Keratinocyte (primary cell): ENCODE measurements around the gene SNX11. TPM values are rescaled to one million over a fixed set of nuclear protein-coding genes. Genes with fewer than 3 reads are reported as not detected.

Source experiments
- DNase-seq: peaks from one replicate; pipeline ENCODE4 v3.0.0-alpha.2; 2011; ENCODE audit warnings: low read depth, missing footprints, low spot score
- FAIRE-seq: peaks from 2 replicates; lab custom pipeline; 2011; peaks lifted over from hg19 to GRCh38; lab: Jason Lieb, UNC
- H2AFZ ChIP-seq: 2 replicates; pipeline ENCODE4 v1.6.0; 2012; ENCODE audit warnings: low read length, control low read depth, inconsistent platforms; ENCODE audit not compliant: control insufficient read depth
- H3K27ac ChIP-seq: 2 replicates; pipeline ENCODE4 v1.5.1; 2011; ENCODE audit warnings: low read length; ENCODE audit not compliant: control insufficient read depth, insufficient read depth
- H3K27me3 ChIP-seq: 3 replicates; pipeline ENCODE4 v1.6.0; 2011; ENCODE audit warnings: low read length; ENCODE audit not compliant: control insufficient read depth, insufficient read depth; ENCODE audit errors: extremely low read depth
- H3K36me3 ChIP-seq, 2 experiments: 2 replicates in 1 of 2; 3 replicates in 1 of 2; pipeline ENCODE4 v1.5.1; 2011; ENCODE audit warnings: low read length in 2 of 2, mild to moderate bottlenecking in 1 of 2; ENCODE audit not compliant: control insufficient read depth in 2 of 2, insufficient read depth in 2 of 2; ENCODE audit errors: extremely low read depth in 1 of 2
- H3K4me1 ChIP-seq: 3 replicates; pipeline ENCODE4 v1.5.1; 2011; ENCODE audit warnings: low read length; ENCODE audit not compliant: control insufficient read depth, insufficient read depth; ENCODE audit errors: extremely low read depth
- H3K4me2 ChIP-seq: 3 replicates; pipeline ENCODE4 v1.6.0; 2011; ENCODE audit warnings: low read depth, low read length; ENCODE audit not compliant: control insufficient read depth, insufficient read depth; ENCODE audit errors: extremely low read depth
- H3K4me3 ChIP-seq, 3 experiments: fragments of 200-600 bp in 1 of 3; sonication (generic) in 1 of 3; 2 replicates in 2 of 3; 3 replicates in 1 of 3; pipeline ENCODE4 v1.5.1; 2011 to 2016; ENCODE audit warnings: low read length in 3 of 3, mild to moderate bottlenecking in 3 of 3, control low read depth in 2 of 3, inconsistent platforms in 1 of 3, low read depth in 1 of 3, mixed read lengths in 1 of 3, mixed run types in 1 of 3, moderate library complexity in 1 of 3; ENCODE audit not compliant: control insufficient read depth in 2 of 3, insufficient read depth in 2 of 3; ENCODE audit errors: extremely low read depth in 1 of 3
- H3K79me2 ChIP-seq: 2 replicates; pipeline ENCODE4 v1.6.0; 2012; ENCODE audit warnings: low read length; ENCODE audit not compliant: control insufficient read depth, insufficient read depth
- H3K9ac ChIP-seq: 3 replicates; pipeline ENCODE4 v1.6.0; 2011; ENCODE audit warnings: low read length; ENCODE audit not compliant: control insufficient read depth, insufficient read depth; ENCODE audit errors: extremely low read depth
- H3K9me1 ChIP-seq: 3 replicates; pipeline ENCODE4 v1.6.0; 2011; ENCODE audit warnings: low read length; ENCODE audit not compliant: control insufficient read depth, insufficient read depth; ENCODE audit errors: extremely low read depth
- H3K9me3 ChIP-seq: 2 replicates; pipeline ENCODE4 v1.5.1; 2012; ENCODE audit warnings: low read depth, low read length; ENCODE audit not compliant: control insufficient read depth
- H4K20me1 ChIP-seq: 3 replicates; pipeline ENCODE4 v1.6.0; 2011; ENCODE audit warnings: low read length; ENCODE audit not compliant: control insufficient read depth, insufficient read depth; ENCODE audit errors: extremely low read depth
- EZH2 ChIP-seq: IDR thresholded peaks from one replicate; pipeline ENCODE4 v1.6.1; 2012; ENCODE audit warnings: inconsistent platforms, mild to moderate bottlenecking, low read length, moderate library complexity
- dilution Hi-C: fragments of 300-500 bp; cut with MboI; formaldehyde crosslinking; loops from one replicate; pipeline ENCODE4 v1.7.0; 2020; ENCODE audit warnings: low sequenced_read_pairs; ENCODE audit not compliant: extremely low pct_ligation_motif_present
- polyA plus RNA-seq, 5 experiments: library from polyadenylated mRNA; depleted of rRNA in 3 of 5; stranded (reverse) in 3 of 5; stranded (forward) in 1 of 5; unstranded in 1 of 5; fragments of >200 nt; gene quantifications; 1 replicate in 1 of 5; 2 replicates in 3 of 5; 3 replicates in 1 of 5; pipeline versions ENCODE4 v1.2.1 to v1.2.3, GENCODE V29; 2011 to 2012; ENCODE audit warnings: missing spikeins in 2 of 5, low read depth in 1 of 5, low replicate concordance in 1 of 5
- TF ChIP-seq, protein P1 (sequence below), 3 experiments: IDR thresholded peaks in 1 of 3; conservative IDR thresholded peaks in 1 of 3; optimal IDR thresholded peaks in 1 of 3; 2 replicates in 2 of 3; 3 replicates in 1 of 3; pipeline versions ENCODE3 to v1.5.1; 2011; ENCODE audit warnings: low read length in 3 of 3, mild to moderate bottlenecking in 3 of 3, moderate library complexity in 2 of 3, control low read depth in 1 of 3, inconsistent platforms in 1 of 3; ENCODE audit not compliant: insufficient read depth in 2 of 3; ENCODE audit errors: extremely low read depth in 1 of 3

The SNX11 gene
- polyA plus RNA-seq, 1 donor (not counting 4 experiments of a cell fraction or from before 2014, with no cell fraction given) = 21.0 TPM

DNA sequence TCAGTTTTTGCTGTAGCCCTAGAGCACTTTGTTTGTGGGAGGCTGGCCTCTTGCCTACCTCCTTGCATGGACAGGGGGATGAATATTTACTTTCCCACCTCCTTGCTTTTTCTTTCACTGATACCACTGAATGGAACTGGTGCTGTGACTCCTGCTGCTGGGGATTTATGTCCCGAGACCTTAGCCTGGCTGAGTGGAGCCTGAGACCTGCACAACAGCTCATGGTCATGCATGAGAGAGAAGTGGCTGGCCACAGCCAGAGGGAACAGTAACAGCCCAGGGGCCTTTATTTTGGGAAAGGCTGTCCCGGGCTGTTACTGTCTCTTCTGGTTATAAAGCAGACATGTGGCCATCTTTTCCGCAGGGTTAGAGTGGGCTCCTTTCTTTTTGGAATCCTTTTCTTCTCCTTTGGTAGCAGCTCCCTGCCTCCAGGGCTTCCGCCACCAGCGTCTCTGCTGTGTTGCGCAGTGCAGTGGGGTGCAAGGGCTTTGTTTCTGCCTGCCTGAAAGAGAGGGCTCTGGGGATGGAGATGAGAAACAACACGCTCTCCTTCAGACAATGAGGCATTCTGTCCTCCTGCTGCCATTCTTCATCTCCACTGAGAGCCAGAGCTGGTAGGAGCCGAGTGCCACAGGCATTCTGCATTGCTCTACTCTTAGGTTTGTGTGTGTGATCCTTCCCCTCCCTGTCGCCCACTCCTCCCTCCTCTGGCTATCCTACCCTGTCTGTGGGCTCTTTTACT lies 14.5 kb downstream of the SNX11 start:
- DNase-seq = no peak
- Histone ChIP-seq H3K9ac (no peak overlapping the region), H3K36me3 (peaks cover 21 to 23% of the 10 kb centered on the region in 2 experiments), H3K27me3 (no peaks in the 10 kb centered on the region), H3K9me3 (no peaks in the 10 kb centered on the region), H4K20me1 (no peaks in the 10 kb centered on the region), H3K4me1 (peaks cover 8% of the 10 kb centered on the region), H3K9me1 (no peaks in the 10 kb centered on the region), H3K27ac (no peak overlapping the region), H2AFZ (no peak overlapping the region), H3K4me3 (no peak overlapping the region), H3K79me2 (no peaks in the 10 kb centered on the region), H3K4me2 (no peak overlapping the region)
- no peak for FAIRE-seq
- TF ChIP-seq EZH2 = no peak
- TF ChIP-seq, protein P1, sequence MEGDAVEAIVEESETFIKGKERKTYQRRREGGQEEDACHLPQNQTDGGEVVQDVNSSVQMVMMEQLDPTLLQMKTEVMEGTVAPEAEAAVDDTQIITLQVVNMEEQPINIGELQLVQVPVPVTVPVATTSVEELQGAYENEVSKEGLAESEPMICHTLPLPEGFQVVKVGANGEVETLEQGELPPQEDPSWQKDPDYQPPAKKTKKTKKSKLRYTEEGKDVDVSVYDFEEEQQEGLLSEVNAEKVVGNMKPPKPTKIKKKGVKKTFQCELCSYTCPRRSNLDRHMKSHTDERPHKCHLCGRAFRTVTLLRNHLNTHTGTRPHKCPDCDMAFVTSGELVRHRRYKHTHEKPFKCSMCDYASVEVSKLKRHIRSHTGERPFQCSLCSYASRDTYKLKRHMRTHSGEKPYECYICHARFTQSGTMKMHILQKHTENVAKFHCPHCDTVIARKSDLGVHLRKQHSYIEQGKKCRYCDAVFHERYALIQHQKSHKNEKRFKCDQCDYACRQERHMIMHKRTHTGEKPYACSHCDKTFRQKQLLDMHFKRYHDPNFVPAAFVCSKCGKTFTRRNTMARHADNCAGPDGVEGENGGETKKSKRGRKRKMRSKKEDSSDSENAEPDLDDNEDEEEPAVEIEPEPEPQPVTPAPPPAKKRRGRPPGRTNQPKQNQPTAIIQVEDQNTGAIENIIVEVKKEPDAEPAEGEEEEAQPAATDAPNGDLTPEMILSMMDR (optimal IDR thresholded peaks at IDR 0.05 in 1 of 3, IDR thresholded peaks at IDR 0.05 in 1 of 3, conservative IDR thresholded peaks at IDR 0.05 in 1 of 3; ENCODE audit: extremely low read depth in 1 of 3, insufficient read depth in 2 of 3, low read length in 3 of 3) = no peak
- dilution Hi-C loops = no loop called here

DNA sequence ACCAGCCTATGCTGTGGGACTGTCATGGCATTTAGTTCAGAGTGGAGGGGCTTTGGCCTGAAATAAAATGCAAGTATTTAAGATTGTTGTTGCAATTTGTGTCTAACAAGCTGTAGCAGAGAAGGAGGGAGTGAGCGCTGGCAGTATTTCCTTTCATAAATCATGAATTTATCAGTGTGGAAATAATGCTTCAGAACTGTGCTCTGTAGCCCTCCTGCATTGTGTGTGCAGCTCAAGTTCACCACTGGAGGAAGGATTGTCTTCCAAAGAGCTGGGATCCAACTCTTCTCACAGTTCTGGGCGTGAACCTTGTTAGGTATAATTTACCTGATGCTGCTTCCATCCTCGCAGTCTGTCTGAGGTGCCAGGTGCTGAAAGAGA lies 15.1 kb downstream of the SNX11 start:
- H3K4me3 ChIP-seq = no peak overlapping the region
- no peak overlapping the region for H3K4me2 ChIP-seq
- peaks cover 14% of the 10 kb centered on the region for H3K4me1 ChIP-seq
- H3K27ac ChIP-seq = no peak overlapping the region
- H3K9ac ChIP-seq = no peak overlapping the region
- no peaks in the 10 kb centered on the region for H3K79me2 ChIP-seq
- peaks cover 21 to 23% of the 10 kb centered on the region in 2 experiments for H3K36me3 ChIP-seq
- no peaks in the 10 kb centered on the region for H3K9me3 ChIP-seq
- no peak for DNase-seq
- no peaks in the 10 kb centered on the region for H3K9me1 ChIP-seq
- H4K20me1 ChIP-seq = no peaks in the 10 kb centered on the region
- no peaks in the 10 kb centered on the region for H3K27me3 ChIP-seq
- dilution Hi-C loops = no loop called here
- H2AFZ ChIP-seq = no peak overlapping the region
- FAIRE-seq = no peak
- TF ChIP-seq, protein P1 (optimal IDR thresholded peaks at IDR 0.05 in 1 of 3, IDR thresholded peaks at IDR 0.05 in 1 of 3, conservative IDR thresholded peaks at IDR 0.05 in 1 of 3; ENCODE audit: extremely low read depth in 1 of 3, insufficient read depth in 2 of 3, low read length in 3 of 3) = no peak
- TF ChIP-seq EZH2 = no peak
